Measurements from ENCODE around the gene GLRX. TPM values are rescaled to one million over a fixed set of nuclear protein-coding genes. Genes with fewer than 3 reads are reported as not detected.

The GLRX gene
- polyA plus RNA-seq, 3 donors, result 386 to 603 (median 555) TPM

GRCh38 chr5:95842854-95843544 lies 20.5 kb upstream of the GLRX start:
- Histone ChIP-seq H3K36me3 (replicated peaks in 1 of 2; ENCODE audit: control insufficient read depth in 1 of 2, insufficient read depth in 2 of 2, low read length in 2 of 2) (no peaks in the 10 kb centered on the region), H3K9ac (ENCODE audit: insufficient read depth, low read length, poor library complexity, severe bottlenecking) (no peak overlapping the region), H3K9me3 (replicated peaks in 1 of 2; ENCODE audit: control insufficient read depth in 1 of 2, insufficient read depth in 1 of 2, low read length in 2 of 2) (no peaks in the 10 kb centered on the region), H4K20me1 (ENCODE audit: insufficient read depth, low read length) (no peaks in the 10 kb centered on the region), H3K4me2 (replicated peaks; ENCODE audit: extremely low read depth, low read length, poor library complexity, severe bottlenecking) (peak overlapping the region; percentile 40), H3K4me3 (replicated peaks in 1 of 3; ENCODE audit: low read depth in 2 of 3, low read length in 3 of 3) (peak overlapping the region in 1 of 3 experiments; percentile 41), H3K27ac (ENCODE audit: low read depth in 1 of 2, low read length in 2 of 2) (peak overlapping the region; percentile 57 to 82), H2AFZ (ENCODE audit: insufficient read depth, low read depth, low read length, poor library complexity, severe bottlenecking) (peak overlapping the region; percentile 46), H3K79me2 (ENCODE audit: insufficient read depth, low read length) (no peaks in the 10 kb centered on the region), H3K27me3 (ENCODE audit: control insufficient read depth in 2 of 2, insufficient read depth in 2 of 2, low read length in 2 of 2) (no peaks in the 10 kb centered on the region), H3K4me1 (ENCODE audit: control insufficient read depth in 1 of 2, insufficient read depth in 2 of 2, low read length in 2 of 2) (peaks cover 59 to 64% of the 10 kb centered on the region in 2 donors)
- Mint-ChIP-seq H3K27ac (peak overlapping the region; percentile 89 to 98 (median 96)), H3K27me3 (ENCODE audit: low read depth in 3 of 3) (peaks cover 0 to 2% (median 2%) of the 10 kb centered on the region in 3 donors), H3K4me3 (peak overlapping the region; percentile 35 to 79), H3K9me3 (peaks cover 0 to 3% (median 0%) of the 10 kb centered on the region in 7 donors), H3K36me3 (no peaks in the 10 kb centered on the region), H3K4me1 (peaks cover 69% of the 10 kb centered on the region)
- TF ChIP-seq CTCF (IDR thresholded peaks at IDR 0.05), result peak; percentile 23
- DNase-seq, result peak; percentile 87 to 96 (median 92)
- WGBS (ENCODE audit: insufficient coverage), result 0% methylated on average over 6 of the region's 11 CpGs
- intact Hi-C loops (cut with micrococcal nuclease), result loop anchor here in 1 of 2 donors (5.0 kb wide), 1 partner anchor 36 kb away; no protein-coding TSS in a partner anchor

DNA sequence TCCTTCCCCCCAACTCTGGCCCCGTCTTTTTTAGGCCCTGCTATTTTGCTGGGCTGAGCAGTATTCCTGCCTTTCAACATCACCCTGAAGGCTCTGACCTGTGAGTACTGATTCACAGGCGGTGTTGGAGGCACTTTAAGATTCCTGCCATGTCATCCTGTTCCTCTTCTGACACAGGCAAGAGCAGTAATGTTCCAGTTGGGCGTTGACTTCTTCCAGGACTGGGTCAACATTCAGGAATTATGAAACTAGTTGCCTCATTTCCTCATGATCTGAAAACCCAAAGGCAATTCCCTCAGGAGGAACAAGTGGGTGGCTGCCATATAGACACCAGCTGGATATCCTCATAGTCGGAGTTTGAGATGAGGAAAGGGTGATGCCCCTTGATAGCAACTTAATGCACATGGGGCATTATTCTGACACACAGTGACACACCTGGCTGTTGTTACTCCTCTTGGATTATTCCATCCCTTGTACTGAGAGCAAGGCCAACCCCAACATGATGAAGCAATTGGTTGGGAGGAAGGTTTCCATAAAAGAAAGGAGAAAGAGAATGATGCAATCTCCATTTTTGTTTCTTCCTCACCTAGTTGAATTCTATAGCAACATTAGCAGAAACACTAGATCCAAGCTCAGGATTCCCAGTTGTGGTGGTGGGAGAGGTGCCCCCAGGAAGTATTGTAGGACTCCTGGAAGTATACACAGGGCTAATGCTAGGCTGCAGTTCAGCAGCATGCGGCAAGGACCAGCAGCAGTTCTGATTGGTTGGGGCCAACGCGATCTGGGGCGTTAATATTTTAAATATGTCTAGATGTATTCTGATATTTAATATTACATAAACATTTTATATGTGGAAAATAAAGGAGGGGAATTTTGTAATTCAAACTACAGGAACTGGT lies 19.6 kb upstream of the GLRX start:
- Histone ChIP-seq H3K4me1 (ENCODE audit: control insufficient read depth in 1 of 2, insufficient read depth in 2 of 2, low read length in 2 of 2) (peaks cover 60 to 64% of the 10 kb centered on the region in 2 donors), H3K79me2 (ENCODE audit: insufficient read depth, low read length) (no peaks in the 10 kb centered on the region), H3K4me2 (replicated peaks; ENCODE audit: extremely low read depth, low read length, poor library complexity, severe bottlenecking) (peak overlapping the region; percentile 47), H3K4me3 (replicated peaks in 1 of 3; ENCODE audit: low read depth in 2 of 3, low read length in 3 of 3) (peak overlapping the region in 1 of 3 experiments; percentile 41), H3K27ac (ENCODE audit: low read depth in 1 of 2, low read length in 2 of 2) (peak overlapping the region; percentile 57 to 82), H3K27me3 (ENCODE audit: control insufficient read depth in 2 of 2, insufficient read depth in 2 of 2, low read length in 2 of 2) (no peaks in the 10 kb centered on the region), H2AFZ (ENCODE audit: insufficient read depth, low read depth, low read length, poor library complexity, severe bottlenecking) (no peak overlapping the region), H3K9ac (ENCODE audit: insufficient read depth, low read length, poor library complexity, severe bottlenecking) (no peak overlapping the region), H3K9me3 (replicated peaks in 1 of 2; ENCODE audit: control insufficient read depth in 1 of 2, insufficient read depth in 1 of 2, low read length in 2 of 2) (no peaks in the 10 kb centered on the region), H3K36me3 (replicated peaks in 1 of 2; ENCODE audit: control insufficient read depth in 1 of 2, insufficient read depth in 2 of 2, low read length in 2 of 2) (no peaks in the 10 kb centered on the region), H4K20me1 (ENCODE audit: insufficient read depth, low read length) (no peaks in the 10 kb centered on the region)
- H3K27ac Mint-ChIP-seq, result peak overlapping the region; percentile 89 to 98 (median 96)
- H3K4me3 Mint-ChIP-seq, result peak overlapping the region in 1 of 2 donors; percentile 49
- peaks cover 0 to 2% (median 2%) of the 10 kb centered on the region in 3 donors for H3K27me3 Mint-ChIP-seq (ENCODE audit: low read depth in 3 of 3)
- TF ChIP-seq CTCF (IDR thresholded peaks at IDR 0.05), result no peak
- no peaks in the 10 kb centered on the region for H3K36me3 Mint-ChIP-seq
- peaks cover 74% of the 10 kb centered on the region for H3K4me1 Mint-ChIP-seq
- peak in 2 of 3 donors; percentile 85 to 94 for DNase-seq
- H3K9me3 Mint-ChIP-seq, result peaks cover 0 to 3% (median 0%) of the 10 kb centered on the region in 7 donors
- intact Hi-C loops (cut with micrococcal nuclease), result loop anchor here in 1 of 2 donors (5.0 kb wide), 1 partner anchor 35 kb away; no protein-coding TSS in a partner anchor
- 41% methylated on average over 4 of the region's 8 CpGs for WGBS (ENCODE audit: insufficient coverage)

Data from CD14-positive monocyte (primary cell).